HG02981 (cell line): ENCODE results near the gene ZMIZ1.
"Not testable (repeated sequence)": the region's sequence is repeated elsewhere in the genome, so short reads cannot be mapped to it uniquely, and the experiment has no call there.

Source experiments
- ATAC-seq: cut with Tn5 transposase; IDR thresholded peaks from one replicate; pipeline ENCODE4 v1.9.1; 2021; ENCODE audit warnings: mild to moderate bottlenecking, moderate library complexity; ENCODE audit not compliant: unreplicated experiment

Gene ZMIZ1

GRCh38 chr10:79331226-79331625, 262.5 kb downstream of the ZMIZ1 start:
- ATAC-seq, result no peak

GRCh38 chr10:79331709-79332108, 262.9 kb downstream of the ZMIZ1 start:
- ATAC-seq, result peak; percentile 77

- ATAC-seq, result not testable (repeated sequence)
Observed at GRCh38 chr10:79332610-79333315, 264.0 kb downstream of the ZMIZ1 start.

GRCh38 chr10:79333513-79333912, 264.7 kb downstream of the ZMIZ1 start:
- no peak for ATAC-seq

GRCh38 chr10:79334573-79334972, 265.8 kb downstream of the ZMIZ1 start:
- ATAC-seq, result no peak

- ATAC-seq, result no peak
Observed at GRCh38 chr10:79335094-79335469, 266.3 kb downstream of the ZMIZ1 start.

- no peak for ATAC-seq
Observed at GRCh38 chr10:79335470-79336235, 266.9 kb downstream of the ZMIZ1 start.

GRCh38 chr10:79336276-79336675, 267.5 kb downstream of the ZMIZ1 start:
- no peak for ATAC-seq

- ATAC-seq, result no peak
Observed at GRCh38 chr10:79336739-79337138, 268.0 kb downstream of the ZMIZ1 start.

GRCh38 chr10:79337783-79338469, 269.2 kb downstream of the ZMIZ1 start:
- ATAC-seq, result not testable (repeated sequence)

- ATAC-seq, result no peak
Observed at GRCh38 chr10:79339266-79339665, 270.5 kb downstream of the ZMIZ1 start.

- no peak for ATAC-seq
Observed at GRCh38 chr10:79340646-79341244, 272.0 kb downstream of the ZMIZ1 start.

GRCh38 chr10:79342295-79342761, 273.6 kb downstream of the ZMIZ1 start:
- ATAC-seq, result no peak

- no peak for ATAC-seq
Observed at GRCh38 chr10:79342811-79343561, 274.2 kb downstream of the ZMIZ1 start.

- no peak for ATAC-seq
Observed at GRCh38 chr10:79344502-79345195, 275.9 kb downstream of the ZMIZ1 start.

GRCh38 chr10:79345241-79346011, 276.7 kb downstream of the ZMIZ1 start:
- ATAC-seq, result no peak

- ATAC-seq, result no peak
Observed at GRCh38 chr10:79346012-79346340, 277.2 kb downstream of the ZMIZ1 start.

GRCh38 chr10:79346388-79347225, 277.8 kb downstream of the ZMIZ1 start:
- ATAC-seq, result no peak
